Activated naive CD4-positive, alpha-beta T cell treated with anti-CD3 and anti-CD28 coated beads, Interleukin-2, amount 50 U/mL, for 72 hours (primary cell): Measurements from ENCODE around the gene SMCO3. TPM values are rescaled to one million over a fixed set of nuclear protein-coding genes. Genes with fewer than 3 reads are reported as not detected.

Source experiments
- ATAC-seq, 2 donors: fragments of 150-1000 bp; cut with Tn5 transposase; 2 replicates each; pipeline ENCODE4 v1.10.0; 2021; ENCODE audit warnings: mild to moderate bottlenecking in 2 of 2, moderate library complexity in 2 of 2
- DNase-seq, 2 donors: peaks; one replicate each; pipeline ENCODE4 v3.0.0; 2021 to 2022; ENCODE audit warnings: low spot score in 2 of 2
- H3K27ac Mint-ChIP-seq, 2 donors: one replicate each; pipeline ENCODE4 v1.8.0; 2022; ENCODE audit warnings: mild to moderate bottlenecking in 2 of 2, mixed read lengths in 2 of 2
- H3K36me3 Mint-ChIP-seq, 2 donors: one replicate each; pipeline ENCODE4 v1.8.0; 2022; ENCODE audit warnings: mixed read lengths in 2 of 2
- H3K9me3 Mint-ChIP-seq, 2 donors: one replicate each; pipeline ENCODE4 v1.8.0; 2022; ENCODE audit warnings: mixed read lengths in 2 of 2
- total RNA-seq, 2 donors: library from RNA; stranded (reverse); gene quantifications; one replicate each; pipeline ENCODE4 v1.2.3, GENCODE V29; 2022

Gene SMCO3
- total RNA-seq, 2 donors from 2014 or later: not detected

DNA sequence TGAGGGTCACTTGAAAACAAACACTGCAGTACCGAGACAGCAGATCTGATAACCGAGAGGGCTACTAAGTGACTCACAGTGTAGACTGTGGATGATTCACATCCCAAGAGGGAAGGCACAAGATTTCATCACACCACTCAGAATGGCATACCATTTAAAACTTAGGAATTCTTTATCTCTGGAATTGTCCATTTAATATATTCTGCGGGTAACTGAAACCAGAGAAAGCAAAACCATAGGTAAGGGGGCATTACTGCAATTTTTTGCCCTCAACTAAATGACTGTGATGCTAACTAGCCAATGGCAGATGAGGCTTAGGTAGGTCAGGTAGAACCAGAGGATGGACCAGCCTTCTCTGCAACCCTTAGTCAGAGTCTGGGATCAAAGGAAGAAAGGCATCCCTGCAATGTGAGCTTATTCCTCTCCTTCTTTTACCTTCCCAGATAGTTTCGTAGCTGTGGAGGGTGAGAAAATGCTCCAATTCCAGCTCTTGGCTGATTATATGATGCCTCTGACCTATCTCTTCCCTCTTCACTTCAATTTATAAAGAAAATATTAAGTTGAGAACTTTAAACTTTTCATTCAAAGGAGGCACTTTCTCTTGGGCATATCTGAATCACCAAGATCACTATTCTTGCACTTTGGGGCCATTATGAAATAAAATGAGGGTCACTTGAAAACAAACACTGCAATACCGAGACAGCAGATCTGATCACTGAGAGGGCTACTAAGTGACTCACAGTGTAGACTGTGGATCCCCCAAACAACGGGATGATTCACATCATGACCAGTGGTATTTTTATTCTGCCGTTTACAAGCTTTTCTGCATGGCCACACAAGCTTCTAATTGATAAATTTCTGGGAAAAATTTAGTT, 22.6 kb upstream of the SMCO3 start:
- Mint-ChIP-seq H3K9me3 (no peaks in the 10 kb centered on the region), H3K36me3 (no peaks in the 10 kb centered on the region), H3K27ac (no peak overlapping the region)
- DNase-seq: no peak
- ATAC-seq: peak in 1 of 2 donors; percentile 44

DNA sequence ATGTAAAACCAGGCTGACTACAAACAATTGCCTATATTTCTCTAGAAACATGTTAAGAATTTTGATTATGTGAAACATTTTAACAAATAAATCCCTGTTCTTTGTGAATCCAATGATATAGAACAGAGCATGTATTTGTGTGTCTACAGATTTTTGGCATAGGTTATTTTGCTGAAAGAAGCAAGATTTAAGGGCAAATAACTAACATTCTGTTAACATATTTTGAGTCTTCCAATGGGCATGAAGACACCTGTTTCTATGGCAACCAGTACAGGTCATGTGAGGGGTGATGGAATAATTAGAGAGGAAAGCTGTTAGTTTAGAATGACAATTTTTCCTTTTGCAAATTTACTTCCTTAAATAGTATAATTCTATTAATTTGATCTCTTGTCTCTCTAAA, 20.5 kb upstream of the SMCO3 start:
- ATAC-seq (no peak), DNase-seq (no peak)
- no peak overlapping the region for H3K27ac Mint-ChIP-seq

DNA sequence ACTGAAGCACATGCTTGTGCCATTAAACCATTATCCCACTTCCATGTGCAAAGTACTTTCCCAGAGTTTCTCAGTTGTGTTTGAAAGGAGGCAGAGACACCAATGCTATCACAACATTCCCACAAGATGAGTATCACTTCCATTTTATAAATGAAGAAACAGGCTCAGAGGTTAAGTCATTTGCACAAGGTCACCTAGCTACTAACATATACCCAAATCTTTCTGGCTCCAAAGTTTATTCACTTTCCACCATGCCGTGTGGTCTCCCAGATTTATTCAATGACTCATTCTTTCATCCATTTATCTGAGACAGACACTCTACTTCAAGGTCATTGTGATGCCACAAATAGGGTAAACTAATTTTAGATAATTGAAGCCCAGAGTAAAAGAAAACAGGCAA, 20.0 kb upstream of the SMCO3 start:
- Mint-ChIP-seq H3K27ac (no peak overlapping the region), H3K36me3 (no peaks in the 10 kb centered on the region), H3K9me3 (no peaks in the 10 kb centered on the region)
- ATAC-seq (no peak), DNase-seq (no peak)

More for the DNA sequence above, 20.5 kb upstream of the SMCO3 start:
- Mint-ChIP-seq H3K9me3 (no peaks in the 10 kb centered on the region), H3K36me3 (no peaks in the 10 kb centered on the region)

DNA sequence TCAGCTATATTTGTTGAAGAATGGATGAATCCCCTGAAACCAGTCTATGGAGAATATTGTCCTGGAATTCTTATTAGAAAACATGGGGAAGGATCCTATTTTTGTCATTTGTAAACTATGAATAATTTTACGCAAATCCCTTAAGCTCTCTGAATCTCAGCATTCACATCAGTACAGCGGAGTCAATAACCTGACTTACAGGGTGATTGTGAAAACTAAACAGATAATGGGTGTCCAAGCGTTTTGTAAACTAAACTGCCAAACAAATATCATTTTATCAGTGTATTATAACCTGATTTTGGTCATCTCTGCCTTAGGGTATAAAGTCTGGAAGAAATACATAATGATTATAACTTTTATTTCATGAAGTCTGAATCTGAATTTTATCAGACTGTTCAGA, 19.4 kb upstream of the SMCO3 start:
- DNase-seq: no peak
- Mint-ChIP-seq H3K36me3 (no peaks in the 10 kb centered on the region), H3K9me3 (no peaks in the 10 kb centered on the region), H3K27ac (no peak overlapping the region)
- ATAC-seq: no peak

DNA sequence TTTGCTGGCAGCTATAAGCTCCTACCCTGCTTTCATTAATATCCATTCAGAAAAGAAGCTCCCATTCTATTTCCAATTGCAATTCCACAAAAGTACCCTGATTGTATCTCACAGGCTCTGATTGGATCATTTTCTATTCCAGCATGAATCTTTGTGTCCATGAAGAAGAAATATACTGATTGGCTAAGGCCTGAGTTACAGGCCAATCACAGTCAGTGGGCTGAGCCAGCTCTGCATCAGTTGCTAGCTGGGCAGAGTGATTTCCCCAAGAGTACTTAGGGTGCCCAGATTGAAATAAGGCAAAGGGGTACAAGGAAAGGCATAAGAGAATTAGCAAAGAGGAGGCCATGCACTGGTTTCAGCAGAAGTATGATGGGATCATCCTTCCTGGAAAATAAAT, 14.9 kb upstream of the SMCO3 start:
- DNase-seq (no peak), ATAC-seq (peak in 1 of 2 donors; percentile 45)
- Mint-ChIP-seq H3K27ac (no peak overlapping the region), H3K36me3 (no peaks in the 10 kb centered on the region), H3K9me3 (no peaks in the 10 kb centered on the region)

DNA sequence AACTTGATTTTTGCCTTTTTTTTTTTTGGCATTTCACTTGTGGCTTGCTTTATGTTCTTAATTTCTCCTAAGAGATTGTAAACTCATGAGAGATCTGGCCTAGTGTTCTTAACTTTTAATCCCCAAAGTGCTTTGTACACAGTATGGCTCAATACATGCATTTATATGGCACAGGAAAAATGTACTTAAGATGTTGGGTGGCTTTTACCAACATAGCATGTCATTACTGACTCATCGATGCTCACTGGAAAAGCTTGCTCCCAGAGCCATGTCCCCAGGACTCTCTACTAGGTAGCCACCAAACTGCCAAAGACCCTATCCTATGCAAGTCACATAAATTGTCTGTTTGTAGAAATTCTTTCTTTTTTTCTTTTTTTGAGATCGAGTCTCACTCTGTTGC, 13.1 kb upstream of the SMCO3 start:
- H3K27ac Mint-ChIP-seq: no peak overlapping the region
- H3K36me3 Mint-ChIP-seq: no peaks in the 10 kb centered on the region
- DNase-seq: no peak
- ATAC-seq: no peak
- no peaks in the 10 kb centered on the region for H3K9me3 Mint-ChIP-seq

DNA sequence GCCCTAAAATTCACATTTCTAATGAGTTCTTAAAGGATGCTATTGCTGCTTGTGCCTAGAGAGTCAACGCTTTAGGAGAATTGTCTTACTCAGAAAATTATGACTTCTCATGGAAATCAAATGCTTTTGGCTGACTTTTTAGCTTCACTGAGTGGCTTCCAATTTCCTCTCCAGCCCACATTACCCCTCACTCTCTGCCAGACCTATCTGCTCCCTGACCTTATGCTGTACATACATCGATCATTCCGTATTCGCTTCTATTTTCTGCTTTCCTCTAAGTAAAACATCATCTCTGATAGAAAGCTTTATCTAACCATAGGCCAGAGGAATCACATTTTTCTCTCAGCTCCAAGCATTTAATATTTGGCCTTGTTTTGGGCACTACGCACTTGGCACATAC, 12.5 kb upstream of the SMCO3 start:
- Mint-ChIP-seq H3K9me3 (no peaks in the 10 kb centered on the region), H3K36me3 (no peaks in the 10 kb centered on the region), H3K27ac (no peak overlapping the region)
- DNase-seq: no peak
- no peak for ATAC-seq

DNA sequence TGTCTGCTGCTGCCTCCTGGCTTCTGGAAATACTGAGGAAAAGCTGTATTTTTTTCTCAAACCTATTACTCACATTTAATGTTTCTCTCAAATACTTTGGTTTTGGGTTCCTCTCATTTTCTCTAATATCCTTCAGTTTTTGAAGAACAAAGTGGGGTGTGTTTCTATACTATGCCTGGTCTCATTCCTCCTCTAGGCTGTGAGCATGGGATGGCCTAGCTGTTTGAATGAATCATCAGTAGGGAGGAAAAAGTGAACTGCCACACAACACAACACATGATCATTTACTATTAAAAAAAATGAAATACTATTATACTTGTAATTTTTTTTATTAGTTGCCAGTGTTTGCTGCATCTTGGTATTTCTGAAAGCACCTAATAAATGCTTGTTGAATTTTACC, 11.3 kb upstream of the SMCO3 start:
- no peaks in the 10 kb centered on the region for H3K36me3 Mint-ChIP-seq
- DNase-seq (no peak), ATAC-seq (no peak)
- H3K9me3 Mint-ChIP-seq: no peaks in the 10 kb centered on the region
- no peak overlapping the region for H3K27ac Mint-ChIP-seq

DNA sequence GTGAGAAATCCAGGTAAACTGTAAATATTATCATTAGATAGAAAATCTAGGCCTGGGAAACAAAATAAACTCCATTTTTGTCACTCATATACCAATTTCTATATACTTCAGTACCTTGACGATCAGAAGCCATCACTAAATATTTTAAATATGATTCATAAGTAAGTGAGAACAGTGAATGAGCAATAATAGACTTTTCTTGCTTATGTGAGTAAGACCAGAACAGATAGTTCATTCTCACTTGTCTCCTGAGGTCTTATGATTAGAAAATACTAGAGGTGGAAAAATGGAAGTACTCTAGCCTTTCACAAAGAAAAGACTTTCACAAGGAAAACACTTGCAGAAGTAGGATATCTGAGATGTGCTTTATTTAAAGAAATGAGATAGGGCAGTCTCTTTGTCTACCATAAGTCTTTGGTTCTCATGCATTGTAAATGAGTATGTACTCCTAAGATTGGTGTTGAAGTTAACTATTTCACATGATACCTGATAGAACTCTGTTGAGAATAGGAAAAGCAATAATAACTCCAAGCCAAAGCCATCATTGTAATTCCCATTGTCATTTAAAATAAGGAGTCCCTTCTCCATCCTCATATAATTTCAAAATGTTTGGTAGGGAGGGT, 10.1 kb upstream of the SMCO3 start:
- DNase-seq: no peak
- peak; percentile 57 to 93 for ATAC-seq
- Mint-ChIP-seq H3K27ac (no peak overlapping the region), H3K9me3 (no peaks in the 10 kb centered on the region), H3K36me3 (no peaks in the 10 kb centered on the region)

DNA sequence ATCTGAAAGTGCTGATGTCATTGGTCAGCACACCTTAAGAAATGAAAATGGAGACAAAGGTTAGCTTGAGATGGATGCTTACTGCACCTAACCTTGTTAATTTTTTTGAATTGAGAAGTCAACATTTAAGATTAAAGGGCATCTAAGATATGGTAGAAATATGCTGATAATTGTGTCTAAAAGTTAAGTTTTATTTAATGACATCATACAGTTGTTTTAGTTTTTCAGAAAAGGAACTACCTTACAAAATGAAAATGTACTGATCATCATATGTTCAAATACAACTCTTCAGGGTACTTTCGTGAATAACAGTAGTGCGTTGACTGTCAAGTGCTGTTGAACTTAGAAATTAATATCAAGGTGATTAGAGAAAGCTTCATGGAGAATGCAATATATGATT, 2.5 kb downstream of the SMCO3 start:
- ATAC-seq (no peak), DNase-seq (no peak)
- H3K27ac Mint-ChIP-seq: no peak overlapping the region
- no peaks in the 10 kb centered on the region for H3K9me3 Mint-ChIP-seq
- H3K36me3 Mint-ChIP-seq: no peaks in the 10 kb centered on the region

DNA sequence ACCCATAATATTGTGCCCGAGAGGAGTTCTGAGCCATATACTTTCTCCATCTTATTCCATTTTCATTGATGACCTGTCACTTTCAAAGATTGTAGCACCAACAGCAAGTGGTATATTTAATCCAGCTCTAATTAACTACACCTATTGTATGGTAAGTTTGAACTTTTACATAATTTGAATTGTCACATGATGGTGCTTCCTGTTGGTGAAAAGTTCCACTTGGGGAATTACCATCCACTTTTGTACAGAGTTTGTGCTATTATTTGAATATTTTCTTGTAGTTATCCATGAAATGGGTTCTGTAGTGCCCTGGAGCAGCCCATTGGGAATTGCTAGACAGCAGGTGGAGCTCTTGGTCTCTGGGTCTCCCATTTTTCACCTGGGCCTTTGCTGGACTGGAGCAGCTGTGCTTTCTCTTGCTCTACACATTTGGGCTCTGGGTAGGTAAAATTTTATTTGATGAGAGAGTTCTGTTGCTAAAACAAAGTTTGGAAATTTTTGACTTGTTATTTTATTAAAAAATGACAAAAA, 3.0 kb downstream of the SMCO3 start:
- Mint-ChIP-seq H3K36me3 (no peaks in the 10 kb centered on the region), H3K9me3 (no peaks in the 10 kb centered on the region), H3K27ac (no peak overlapping the region)
- no peak for DNase-seq
- peak in 1 of 2 donors; percentile 22 for ATAC-seq

DNA sequence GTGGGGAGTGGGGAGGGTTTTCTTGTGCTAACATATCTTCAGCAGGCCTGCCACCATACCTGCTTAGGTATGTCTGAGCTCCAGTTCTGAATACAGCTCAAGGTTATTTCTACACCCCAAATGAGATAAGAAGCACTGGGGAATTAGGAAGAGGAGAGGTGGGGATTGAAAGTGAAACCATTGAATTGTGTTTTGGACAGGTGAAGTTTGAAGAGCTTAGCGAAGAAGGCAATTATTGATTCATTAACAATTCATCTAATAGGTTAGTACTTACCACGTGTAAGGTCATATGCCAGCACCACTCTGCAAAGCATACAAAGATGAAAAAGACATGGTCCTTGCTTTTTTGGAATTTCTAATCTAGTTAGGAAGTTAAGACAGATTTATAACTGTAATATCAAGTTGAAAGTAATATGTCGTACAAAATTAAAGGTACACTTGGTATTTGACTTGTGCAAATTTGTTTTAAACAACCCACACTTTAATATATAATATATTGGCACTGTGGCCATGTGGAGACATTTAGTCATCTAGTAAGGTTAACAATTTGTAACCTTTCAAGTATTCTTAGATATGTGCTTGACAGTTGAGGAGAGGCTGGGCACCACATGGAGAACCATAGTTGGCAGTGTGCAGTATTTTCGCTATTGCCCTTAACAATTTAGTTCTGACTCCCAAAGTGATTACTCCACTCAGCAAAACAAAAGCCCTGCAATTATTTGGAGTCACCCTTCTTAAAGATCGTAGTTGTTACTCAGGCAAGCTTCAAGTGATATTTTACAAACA, 3.6 kb downstream of the SMCO3 start:
- Mint-ChIP-seq H3K36me3 (no peaks in the 10 kb centered on the region), H3K9me3 (no peaks in the 10 kb centered on the region), H3K27ac (no peak overlapping the region)
- ATAC-seq (no peak), DNase-seq (no peak)

DNA sequence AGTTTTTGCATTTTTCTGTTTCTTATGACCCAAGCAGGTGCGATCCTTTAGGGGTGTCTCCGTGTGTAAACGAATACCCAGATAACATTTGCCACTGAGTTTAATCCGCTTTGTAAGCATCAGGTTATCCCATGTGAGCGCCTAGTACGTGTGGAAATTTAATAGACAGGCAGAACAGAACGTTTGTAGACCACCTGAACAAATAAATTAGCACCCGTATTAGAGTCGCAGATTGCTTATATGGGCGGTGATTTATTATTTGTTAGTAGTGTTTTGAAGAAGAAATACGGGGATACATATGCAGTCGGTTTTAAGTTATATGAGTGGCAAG, 10.2 kb downstream of the SMCO3 start:
- H3K9me3 Mint-ChIP-seq: no peaks in the 10 kb centered on the region
- no peak overlapping the region for H3K27ac Mint-ChIP-seq
- DNase-seq (no peak), ATAC-seq (peak in 1 of 2 donors; percentile 4)
- peaks cover 6 to 16% of the 10 kb centered on the region in 2 donors for H3K36me3 Mint-ChIP-seq

DNA sequence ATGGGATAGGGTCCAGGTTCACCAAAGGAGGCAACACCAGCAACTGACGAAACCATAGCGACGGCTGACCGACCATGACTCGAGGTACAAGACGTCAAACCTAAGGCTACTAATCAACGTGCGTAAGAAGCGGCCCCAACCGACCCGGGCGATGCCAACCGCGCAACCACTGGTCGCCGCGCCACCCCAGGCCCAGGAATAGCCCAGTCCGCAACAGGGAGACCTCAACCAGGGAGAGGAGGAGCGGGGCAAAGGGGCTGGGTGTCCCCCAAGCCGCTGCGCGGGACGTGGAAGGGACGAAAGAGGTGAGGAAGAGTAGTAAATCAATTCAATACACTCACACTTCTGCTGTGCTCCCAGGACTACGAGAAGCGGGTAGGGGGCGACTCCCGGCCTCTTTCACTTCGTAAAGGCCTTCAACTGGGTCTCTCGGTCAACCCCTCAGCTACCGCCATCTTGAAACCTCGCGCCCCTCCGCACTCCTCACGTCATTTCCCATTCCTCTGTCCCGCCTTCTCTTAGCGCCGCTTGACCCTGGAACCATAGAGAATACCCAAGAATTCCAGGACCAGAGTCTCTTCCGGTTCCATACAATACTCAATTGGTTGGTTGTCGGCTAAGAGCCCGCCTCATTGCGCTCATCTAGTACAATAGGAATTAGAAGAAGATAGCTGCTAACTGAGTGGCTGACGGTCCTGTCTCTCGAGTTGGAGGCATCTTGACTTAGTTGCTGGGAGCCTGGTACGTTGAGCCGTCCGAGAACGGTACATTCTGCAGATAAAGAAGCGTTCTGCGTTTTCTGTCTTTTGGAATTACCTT, 10.8 kb downstream of the SMCO3 start, which contains the start of the genes C12orf60 and WBP11:
C12orf60 (plus strand) TSS at position 660 of the 819 bp plus-strand sequence. CDS start 19,266 bp downstream, outside the sequence.
WBP11 (minus strand) TSS at position 468 of the 819 bp plus-strand sequence. CDS start 2,095 bp downstream, outside the sequence.
- ATAC-seq (peak; percentile 98 to 99), DNase-seq (peak; percentile 79 to 88)
- Mint-ChIP-seq H3K27ac (no peak within 1 kb of the TSS), H3K9me3 (no peaks in the 10 kb centered on the region), H3K36me3 (peaks cover 6 to 17% of the 10 kb centered on the region in 2 donors)

DNA sequence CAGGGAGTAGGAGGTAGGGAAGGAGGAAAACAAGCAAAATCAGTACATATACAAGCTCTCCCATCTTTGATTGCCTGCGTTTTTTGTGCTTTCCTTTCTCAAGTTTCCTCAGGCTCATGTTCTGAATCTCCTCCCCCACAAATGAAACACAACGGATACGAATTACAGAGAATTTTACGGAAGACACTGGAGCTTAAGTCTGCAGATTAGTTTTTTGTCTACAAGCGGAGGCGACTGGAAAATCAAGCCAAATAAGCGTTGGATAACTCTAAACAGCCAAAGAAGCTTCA, 11.3 kb downstream of the SMCO3 start:
- ATAC-seq (no peak), DNase-seq (no peak)
- Mint-ChIP-seq H3K27ac (no peak overlapping the region), H3K9me3 (no peaks in the 10 kb centered on the region), H3K36me3 (peaks cover 6 to 17% of the 10 kb centered on the region in 2 donors)

DNA sequence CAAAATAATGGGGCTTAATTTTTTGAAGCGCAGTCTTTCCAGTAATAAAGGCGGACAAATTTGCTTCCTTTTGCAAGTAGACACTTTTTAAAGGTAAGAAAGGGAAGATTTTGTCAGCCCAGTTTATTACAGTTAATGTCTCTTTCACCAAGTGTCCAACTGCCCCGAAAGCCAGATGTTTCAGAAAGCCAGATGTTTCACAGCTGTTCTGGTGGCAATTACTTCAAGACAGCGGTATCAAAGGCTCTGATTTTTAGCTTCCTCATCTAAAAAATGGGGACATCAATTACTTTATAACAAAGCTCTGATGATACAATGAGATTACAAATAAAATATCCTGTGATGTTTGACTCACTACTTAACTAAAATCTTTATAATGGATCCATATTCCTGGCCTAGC, 11.7 kb downstream of the SMCO3 start:
- no peak overlapping the region for H3K27ac Mint-ChIP-seq
- no peak for DNase-seq
- ATAC-seq: no peak
- H3K36me3 Mint-ChIP-seq: peaks cover 11 to 21% of the 10 kb centered on the region in 2 donors
- no peaks in the 10 kb centered on the region for H3K9me3 Mint-ChIP-seq
